Panc1 (cell line): ENCODE results near the gene VWA7. TPM values are rescaled to one million over a fixed set of nuclear protein-coding genes. Genes with fewer than 3 reads are reported as not detected.

ENCODE experiments used
- ATAC-seq: fragments of 200-7000 bp; cut with Tn5 transposase; 2 replicates; pipeline ENCODE4 v1.9.1; 2020; ENCODE audit warnings: mild to moderate bottlenecking, moderate library complexity
- BruUV-seq: library from RNA; stranded (reverse); fragments of 400-500 nt; replicated peaks from 2 replicates; lab custom pipeline; 2021; lab: Mats Ljungman, UMichigan
- CTCF ChIA-PET: fragments of 300-600 bp; sonication (Branson Sonifier 250); formaldehyde crosslinking; loops from one replicate; lab custom pipeline; 2022; ENCODE audit warnings: antibody characterized with exemption; lab: Charles Lee
- POLR2A ChIA-PET: fragments of 300-600 bp; sonication (Branson Sonifier 250); formaldehyde crosslinking; loops from one replicate; lab custom pipeline; 2022; ENCODE audit warnings: antibody characterized with exemption; lab: Charles Lee
- DNase-seq: peaks from one replicate; pipeline ENCODE4 v3.0.0-alpha.2; 2010; ENCODE audit warnings: low read depth, low spot score
- H3K27ac ChIP-seq: 2 replicates; pipeline ENCODE4 v1.5.1; 2011; ENCODE audit warnings: mild to moderate bottlenecking, low read length, inconsistent platforms
- H3K27me3 ChIP-seq: fragments of 200-500 bp; sonication (Bioruptor generic); 2 replicates; pipeline ENCODE4 v1.6.0; 2014; ENCODE audit warnings: low read length, inconsistent platforms; ENCODE audit not compliant: control insufficient read depth, insufficient read depth
- H3K36me3 ChIP-seq: fragments of 200-500 bp; sonication (Bioruptor generic); 2 replicates; pipeline ENCODE4 v1.5.1; 2014; ENCODE audit warnings: inconsistent platforms, mild to moderate bottlenecking, low read length, moderate library complexity; ENCODE audit not compliant: control insufficient read depth, insufficient read depth
- H3K4me1 ChIP-seq: 2 replicates; pipeline ENCODE4 v1.5.1; 2011; ENCODE audit warnings: inconsistent platforms, mild to moderate bottlenecking, low read length, moderate library complexity; ENCODE audit not compliant: control insufficient read depth, insufficient read depth
- H3K4me3 ChIP-seq, 2 experiments: 2 replicates each; pipeline ENCODE4 v1.5.1; 2011 to 2012; ENCODE audit warnings: low read depth in 2 of 2, low read length in 2 of 2, mild to moderate bottlenecking in 2 of 2, inconsistent platforms in 1 of 2, moderate library complexity in 1 of 2
- H3K9me3 ChIP-seq: fragments of 200-500 bp; sonication (Bioruptor generic); 2 replicates; pipeline ENCODE4 v1.5.1; 2014; ENCODE audit warnings: low read depth, mild to moderate bottlenecking, inconsistent platforms, low read length, moderate library complexity; ENCODE audit not compliant: control insufficient read depth, insufficient read depth
- POLR2AphosphoS5 ChIP-seq: IDR thresholded peaks from 2 replicates; pipeline ENCODE4 v1.6.1; 2012; ENCODE audit warnings: mild to moderate bottlenecking, low read depth, low read length, moderate library complexity
- REST ChIP-seq, 2 experiments: IDR thresholded peaks; 2 replicates each; pipeline ENCODE4 v1.6.1; 2011 to 2012; ENCODE audit warnings: low read depth in 2 of 2, control low read depth in 1 of 2, low read length in 1 of 2, mild to moderate bottlenecking in 1 of 2, moderate library complexity in 1 of 2; ENCODE audit not compliant: insufficient read depth in 1 of 2
- SIN3A ChIP-seq: IDR thresholded peaks from 2 replicates; pipeline ENCODE4 v1.6.1; 2012; ENCODE audit warnings: low read depth, mild to moderate bottlenecking, low read length, moderate library complexity, borderline replicate concordance; ENCODE audit not compliant: insufficient read depth
- TCF7L2 ChIP-seq: IDR thresholded peaks from 2 replicates; pipeline ENCODE4 v1.6.1; 2011; ENCODE audit warnings: mild to moderate bottlenecking, low read depth, low read length, inconsistent platforms
- in situ Hi-C: cut with HindIII; loops from 2 replicates; pipeline ENCODE4 v1.10.0; 2016; ENCODE audit warnings: low sequenced_read_pairs, low pct_unique_long_range_greater_than_20kb
- intact Hi-C: fragments of 100-400 bp; cut with micrococcal nuclease; formaldehyde crosslinking; loops from one replicate; pipeline ENCODE4 v1.10.0; 2022; ENCODE audit not compliant: unreplicated experiment
- total RNA-seq: library from RNA; stranded (reverse); gene quantifications from one replicate; pipeline ENCODE4 v1.2.1, GENCODE V29; 2021; ENCODE audit not compliant: unreplicated experiment
- TF ChIP-seq, protein P1 (sequence below): fragments of 450-650 bp; IDR thresholded peaks from 2 replicates; pipeline ENCODE4 v1.5.1; 2017; ENCODE audit warnings: mild to moderate bottlenecking

VWA7 gene
- total RNA-seq, 1 experiment from 2014 or later: 4.3 TPM

GRCh38 chr6:31779908-31780307 lies 2.8 kb upstream of the VWA7 start:
- ChIA-PET CTCF (interaction anchor here (0.7 kb wide), 1 partner anchor 233 kb away, joined by 3 read pairs; the partner anchor contains the start of gene ATP6V1G2), POLR2A (no interaction called here)
- intact Hi-C loops: loop anchor here (10.0 kb wide), 1 partner anchor 45 kb away; the partner anchor contains the start of gene HSPA1B

DNA sequence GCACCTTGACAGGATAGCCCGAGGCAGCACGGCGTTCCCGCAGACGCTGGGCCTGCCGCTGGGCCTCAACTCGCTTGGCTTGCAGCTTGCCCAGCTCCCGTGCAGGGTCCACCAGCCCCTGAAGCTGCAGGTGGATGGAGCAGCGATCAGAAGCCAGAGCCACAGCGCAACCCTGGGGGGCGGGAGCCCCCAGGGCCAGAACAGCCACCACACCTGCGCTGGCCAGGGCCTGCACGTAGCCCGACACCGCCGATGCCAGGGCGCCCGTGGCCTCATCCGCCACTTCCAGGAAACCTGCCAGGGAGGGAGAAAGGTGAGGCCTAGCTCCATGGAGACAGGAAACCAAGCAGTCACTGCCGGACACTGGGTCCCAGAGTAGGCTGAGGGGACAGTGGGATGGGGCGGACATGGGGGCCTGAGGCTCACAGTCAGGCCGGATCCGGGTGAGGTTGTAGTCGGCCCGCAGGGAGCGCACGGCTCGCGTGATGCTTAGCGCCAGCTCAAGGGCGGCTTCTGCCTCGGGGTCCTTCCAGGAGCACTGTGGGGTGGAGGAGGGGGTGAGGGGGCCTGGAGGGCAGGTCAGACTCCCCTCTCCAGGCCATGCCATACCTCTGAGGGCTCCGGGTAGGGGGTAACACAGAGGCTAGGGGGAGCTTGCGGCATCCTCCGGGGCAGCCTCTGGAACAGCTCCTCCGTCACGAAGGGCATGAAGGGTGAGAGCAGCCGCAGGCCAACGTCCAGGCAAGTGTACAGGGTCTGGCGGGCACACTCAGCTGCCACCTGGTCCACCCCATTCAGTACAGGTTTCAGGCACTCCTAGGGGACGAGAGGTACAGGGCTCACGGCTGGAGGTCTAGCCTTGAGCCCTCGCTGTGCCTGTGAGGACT lies 2.1 kb upstream of the VWA7 start:
- Histone ChIP-seq H3K27ac (no peak overlapping the region), H3K4me1 (peaks cover 31% of the 10 kb centered on the region), H3K36me3 (no peaks in the 10 kb centered on the region), H3K4me3 (no peak overlapping the region), H3K27me3 (no peaks in the 10 kb centered on the region), H3K9me3 (no peaks in the 10 kb centered on the region)
- in situ Hi-C loops (no loop called here), intact Hi-C loops (loop anchor here (10.0 kb wide), 1 partner anchor 46 kb away; the partner anchor contains the start of gene HSPA1B)
- POLR2A ChIA-PET: interaction anchor here (0.6 kb wide), 2 partner anchors 16 to 49 kb away, joined by 5 to 6 read pairs; no protein-coding TSS in a partner anchor
- CTCF ChIA-PET: interaction anchor here (0.6 kb wide), 1 partner anchor 11 kb away, joined by 5 read pairs; no protein-coding TSS in a partner anchor
- DNase-seq (no peak), ATAC-seq (no peak)
- BruUV-seq: no TSS peak
- TF ChIP-seq SIN3A: no peak
- TF ChIP-seq TCF7L2: no peak
- no peak for TF ChIP-seq POLR2AphosphoS5
- TF ChIP-seq, protein P1, sequence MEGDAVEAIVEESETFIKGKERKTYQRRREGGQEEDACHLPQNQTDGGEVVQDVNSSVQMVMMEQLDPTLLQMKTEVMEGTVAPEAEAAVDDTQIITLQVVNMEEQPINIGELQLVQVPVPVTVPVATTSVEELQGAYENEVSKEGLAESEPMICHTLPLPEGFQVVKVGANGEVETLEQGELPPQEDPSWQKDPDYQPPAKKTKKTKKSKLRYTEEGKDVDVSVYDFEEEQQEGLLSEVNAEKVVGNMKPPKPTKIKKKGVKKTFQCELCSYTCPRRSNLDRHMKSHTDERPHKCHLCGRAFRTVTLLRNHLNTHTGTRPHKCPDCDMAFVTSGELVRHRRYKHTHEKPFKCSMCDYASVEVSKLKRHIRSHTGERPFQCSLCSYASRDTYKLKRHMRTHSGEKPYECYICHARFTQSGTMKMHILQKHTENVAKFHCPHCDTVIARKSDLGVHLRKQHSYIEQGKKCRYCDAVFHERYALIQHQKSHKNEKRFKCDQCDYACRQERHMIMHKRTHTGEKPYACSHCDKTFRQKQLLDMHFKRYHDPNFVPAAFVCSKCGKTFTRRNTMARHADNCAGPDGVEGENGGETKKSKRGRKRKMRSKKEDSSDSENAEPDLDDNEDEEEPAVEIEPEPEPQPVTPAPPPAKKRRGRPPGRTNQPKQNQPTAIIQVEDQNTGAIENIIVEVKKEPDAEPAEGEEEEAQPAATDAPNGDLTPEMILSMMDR: no peak
- no peak for TF ChIP-seq REST (IDR thresholded peaks at IDR 0.05; ENCODE audit: insufficient read depth in 1 of 2, low read depth in 2 of 2, low read length in 1 of 2)

More at GRCh38 chr6:31779908-31780307, 2.8 kb upstream of the VWA7 start:
- in situ Hi-C loops: no loop called here
- BruUV-seq: no TSS peak
- Histone ChIP-seq H3K9me3 (no peaks in the 10 kb centered on the region), H3K36me3 (no peaks in the 10 kb centered on the region), H3K27ac (no peak overlapping the region), H3K4me1 (peaks cover 31% of the 10 kb centered on the region), H3K4me3 (no peak overlapping the region), H3K27me3 (no peaks in the 10 kb centered on the region)
- DNase-seq (no peak), ATAC-seq (no peak)
- TF ChIP-seq REST (IDR thresholded peaks at IDR 0.05; ENCODE audit: insufficient read depth in 1 of 2, low read depth in 2 of 2, low read length in 1 of 2) (no peak), POLR2AphosphoS5 (no peak), SIN3A (no peak), TCF7L2 (no peak)
- TF ChIP-seq, protein P1: no peak
